Subcutaneous abdominal adipose tissue (tissue), 5 donors: Measurements from ENCODE around the gene OPRL1.

Experiments
- H3K27ac ChIP-seq: one replicate; pipeline ENCODE4 v1.7.0; 2013; ENCODE audit warnings: low read depth, mild to moderate bottlenecking, inconsistent platforms, low read length, moderate library complexity
- H3K27me3 ChIP-seq, 5 donors: one replicate each; pipeline ENCODE4 v1.7.0; 2013; ENCODE audit warnings: low read length in 5 of 5, inconsistent platforms in 1 of 5; ENCODE audit not compliant: control insufficient read depth in 5 of 5, insufficient read depth in 4 of 5
- H3K36me3 ChIP-seq, 5 donors: one replicate each; pipeline ENCODE4 v1.7.0; 2013; ENCODE audit warnings: low read length in 5 of 5; ENCODE audit not compliant: control insufficient read depth in 5 of 5, insufficient read depth in 5 of 5
- H3K4me1 ChIP-seq, 5 donors: one replicate each; pipeline ENCODE4 v1.7.0; 2013; ENCODE audit warnings: low read length in 5 of 5, mild to moderate bottlenecking in 3 of 5, moderate library complexity in 1 of 5; ENCODE audit not compliant: control insufficient read depth in 5 of 5, insufficient read depth in 5 of 5
- H3K4me3 ChIP-seq, 5 donors: one replicate each; pipeline ENCODE4 v1.7.0; 2013; ENCODE audit warnings: low read length in 5 of 5, low read depth in 1 of 5
- H3K9ac ChIP-seq, 5 donors: one replicate each; pipeline ENCODE4 v1.7.0; 2013; ENCODE audit warnings: low read length in 5 of 5, mild to moderate bottlenecking in 4 of 5, moderate library complexity in 3 of 5
- H3K9me3 ChIP-seq, 5 donors: one replicate each; pipeline ENCODE4 v1.7.0; 2013; ENCODE audit warnings: low read length in 5 of 5; ENCODE audit not compliant: control insufficient read depth in 5 of 5
- donor health status: healthy.
- donor health status: healthy.
- donor health status: healthy.
- donor health status: healthy.
- donor health status: healthy.

OPRL1 gene

GRCh38 chr20:64042054-64042781, 37.7 kb upstream of the OPRL1 start:
- H3K4me3 ChIP-seq: peak overlapping the region in 4 of 5 donors; percentile 43 to 65 (median 52)
- H3K27ac ChIP-seq: peak overlapping the region; percentile 65
- no peaks in the 10 kb centered on the region for H3K9me3 ChIP-seq
- peaks cover 32 to 53% (median 49%) of the 10 kb centered on the region in 5 donors for H3K27me3 ChIP-seq
- H3K36me3 ChIP-seq: peaks cover 0 to 6% (median 0%) of the 10 kb centered on the region in 5 donors
- peaks cover 3 to 78% (median 39%) of the 10 kb centered on the region in 5 donors for H3K4me1 ChIP-seq
- H3K9ac ChIP-seq: peak overlapping the region in 2 of 5 donors; percentile 39 to 63

DNA sequence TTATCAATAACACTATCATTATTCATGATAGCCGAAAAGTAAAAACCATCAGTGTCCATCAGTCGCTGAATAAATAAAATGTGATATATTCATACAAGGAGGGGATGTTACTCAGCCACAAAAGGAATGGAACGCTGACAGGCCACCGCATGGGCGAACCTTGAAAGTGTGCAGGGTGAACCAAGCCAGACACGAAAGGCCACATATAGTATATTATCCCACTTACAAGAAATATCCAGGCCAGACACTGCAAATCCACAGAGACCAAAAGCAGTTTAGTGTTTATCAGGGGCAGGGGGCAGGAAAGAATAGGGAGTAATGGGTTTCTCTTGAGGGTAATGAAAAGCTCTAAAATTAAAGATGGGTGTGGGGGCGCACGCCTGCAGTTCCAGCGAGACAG, 36.1 kb upstream of the OPRL1 start:
- Histone ChIP-seq H3K4me3 (peak overlapping the region in 1 of 5 donors; percentile 2), H3K4me1 (peaks cover 3 to 66% (median 36%) of the 10 kb centered on the region in 5 donors), H3K36me3 (peaks cover 0 to 6% (median 3%) of the 10 kb centered on the region in 5 donors), H3K9ac (no peak overlapping the region), H3K9me3 (no peaks in the 10 kb centered on the region), H3K27ac (no peak overlapping the region), H3K27me3 (peaks cover 40 to 60% (median 43%) of the 10 kb centered on the region in 5 donors)

- Histone ChIP-seq H3K27ac (peak overlapping the region; percentile 49), H3K36me3 (peaks cover 0 to 6% (median 3%) of the 10 kb centered on the region in 5 donors), H3K9ac (no peak overlapping the region), H3K4me3 (peak overlapping the region in 3 of 5 donors; percentile 15 to 76 (median 71)), H3K9me3 (no peaks in the 10 kb centered on the region), H3K4me1 (peaks cover 3 to 58% (median 28%) of the 10 kb centered on the region in 5 donors), H3K27me3 (peaks cover 37 to 57% (median 40%) of the 10 kb centered on the region in 5 donors)
These were observed 35.2 kb upstream of the OPRL1 start for GRCh38 chr20:64044484-64045247.

DNA sequence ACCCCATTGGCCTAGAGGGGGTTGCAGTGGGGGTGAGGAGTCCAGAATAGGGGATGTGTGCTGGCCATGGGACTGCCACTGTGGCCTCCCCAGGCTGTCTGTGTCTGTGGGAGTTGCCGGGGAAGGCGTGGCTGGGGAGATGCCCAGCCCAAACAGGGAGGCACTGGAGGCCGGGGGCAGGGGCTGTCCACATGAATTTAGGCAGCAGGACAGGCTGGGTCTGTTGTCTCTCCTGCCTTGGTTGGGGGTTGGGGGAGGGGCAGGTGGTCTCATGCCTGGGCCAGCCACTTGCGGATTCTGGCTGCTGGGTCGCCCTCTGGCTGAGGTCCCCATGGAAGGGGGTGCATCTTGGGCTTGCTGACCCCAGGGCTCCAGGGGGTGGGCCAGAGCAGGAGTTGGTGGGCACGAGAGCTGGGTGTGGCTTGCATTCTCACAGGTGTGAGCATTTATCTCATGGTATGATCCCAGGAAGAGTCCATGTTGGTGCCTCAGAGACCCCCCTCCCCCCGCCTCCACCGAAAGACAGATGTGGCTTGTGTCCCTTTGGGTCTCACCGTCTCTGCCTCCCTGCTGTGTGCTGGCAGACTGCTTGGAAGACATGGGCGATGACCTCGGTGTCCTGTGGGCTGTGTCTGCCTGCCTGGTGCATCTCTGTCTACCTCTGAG, 34.4 kb upstream of the OPRL1 start:
- peaks cover 3 to 57% (median 26%) of the 10 kb centered on the region in 5 donors for H3K4me1 ChIP-seq
- no peak overlapping the region for H3K9ac ChIP-seq
- no peaks in the 10 kb centered on the region for H3K9me3 ChIP-seq
- H3K27ac ChIP-seq: peak overlapping the region; percentile 5
- H3K36me3 ChIP-seq: peaks cover 0 to 6% (median 3%) of the 10 kb centered on the region in 5 donors
- peak overlapping the region in 3 of 5 donors; percentile 67 to 76 (median 71) for H3K4me3 ChIP-seq
- peaks cover 37 to 57% (median 42%) of the 10 kb centered on the region in 5 donors for H3K27me3 ChIP-seq

DNA sequence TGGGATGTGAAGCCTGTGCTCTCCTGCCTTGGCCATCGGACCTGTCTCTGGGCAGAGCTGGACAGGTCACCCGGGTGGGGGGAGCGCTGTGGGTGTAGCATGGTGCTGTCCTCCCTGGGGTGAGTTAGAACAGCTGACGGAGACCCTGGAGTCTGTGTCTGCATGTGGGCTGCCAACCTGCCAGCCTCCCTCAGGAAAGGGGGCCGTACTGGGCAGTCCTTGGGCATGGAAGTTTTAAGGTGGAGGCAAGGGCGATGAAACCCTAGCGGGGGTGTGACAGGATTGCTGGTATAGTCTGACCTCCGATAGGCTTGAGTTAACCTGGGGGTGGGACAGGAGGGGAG, 32.9 kb upstream of the OPRL1 start:
- H3K9me3 ChIP-seq: no peaks in the 10 kb centered on the region
- peak overlapping the region; percentile 46 for H3K27ac ChIP-seq
- peaks cover 31 to 54% (median 43%) of the 10 kb centered on the region in 5 donors for H3K27me3 ChIP-seq
- peaks cover 0 to 55% (median 13%) of the 10 kb centered on the region in 5 donors for H3K4me1 ChIP-seq
- peak overlapping the region in 4 of 5 donors; percentile 67 to 76 (median 70) for H3K4me3 ChIP-seq
- peak overlapping the region in 1 of 5 donors; percentile 60 for H3K9ac ChIP-seq
- peaks cover 0 to 6% (median 3%) of the 10 kb centered on the region in 5 donors for H3K36me3 ChIP-seq

GRCh38 chr20:64047968-64048401, 31.9 kb upstream of the OPRL1 start:
- Histone ChIP-seq H3K9ac (peak overlapping the region in 1 of 5 donors; percentile 48), H3K9me3 (no peaks in the 10 kb centered on the region), H3K27me3 (peaks cover 32 to 59% (median 45%) of the 10 kb centered on the region in 5 donors), H3K36me3 (peaks cover 0 to 6% (median 3%) of the 10 kb centered on the region in 5 donors), H3K4me3 (peak overlapping the region in 3 of 5 donors; percentile 67 to 76 (median 71)), H3K4me1 (peaks cover 0 to 60% (median 11%) of the 10 kb centered on the region in 5 donors), H3K27ac (no peak overlapping the region)

DNA sequence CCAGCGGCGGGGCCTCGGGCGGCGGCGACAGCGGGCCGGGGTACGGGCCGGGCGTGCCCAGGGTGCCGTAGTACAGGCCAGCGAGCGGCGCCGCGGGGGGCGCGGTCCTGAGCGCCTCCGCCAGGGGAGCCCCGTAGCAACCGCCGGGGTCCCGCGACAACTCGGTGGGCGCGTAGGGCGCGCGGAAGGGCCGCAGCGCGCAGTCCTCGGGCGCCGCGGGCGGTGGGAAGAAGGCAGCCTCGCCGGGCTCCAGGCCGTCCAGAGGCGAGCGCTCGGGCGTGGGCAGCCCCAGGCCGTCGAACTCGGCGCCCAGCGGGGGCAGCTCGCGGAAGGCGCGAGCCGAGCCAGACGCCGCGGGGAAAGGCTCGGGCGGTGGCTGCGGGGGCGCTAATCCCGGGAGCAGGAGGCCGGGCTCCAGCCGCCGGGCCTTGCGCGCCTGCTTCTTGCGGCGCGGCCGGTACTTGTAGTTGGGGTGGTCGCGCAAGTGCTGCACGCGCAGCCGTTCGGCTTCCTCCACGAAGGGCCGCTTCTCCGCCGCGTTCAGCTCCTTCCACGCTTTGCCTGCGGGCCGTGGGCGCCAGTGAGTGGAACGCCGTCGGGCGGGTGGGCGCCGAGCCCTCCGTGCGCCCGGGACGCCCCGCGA, 31.4 kb upstream of the OPRL1 start:
- Histone ChIP-seq H3K9me3 (no peaks in the 10 kb centered on the region), H3K27ac (no peak overlapping the region), H3K9ac (no peak overlapping the region), H3K4me1 (peaks cover 0 to 63% (median 13%) of the 10 kb centered on the region in 5 donors), H3K4me3 (peak overlapping the region in 3 of 5 donors; percentile 39 to 76 (median 67)), H3K36me3 (peaks cover 0 to 6% (median 3%) of the 10 kb centered on the region in 5 donors), H3K27me3 (peaks cover 37 to 64% (median 48%) of the 10 kb centered on the region in 5 donors)

DNA sequence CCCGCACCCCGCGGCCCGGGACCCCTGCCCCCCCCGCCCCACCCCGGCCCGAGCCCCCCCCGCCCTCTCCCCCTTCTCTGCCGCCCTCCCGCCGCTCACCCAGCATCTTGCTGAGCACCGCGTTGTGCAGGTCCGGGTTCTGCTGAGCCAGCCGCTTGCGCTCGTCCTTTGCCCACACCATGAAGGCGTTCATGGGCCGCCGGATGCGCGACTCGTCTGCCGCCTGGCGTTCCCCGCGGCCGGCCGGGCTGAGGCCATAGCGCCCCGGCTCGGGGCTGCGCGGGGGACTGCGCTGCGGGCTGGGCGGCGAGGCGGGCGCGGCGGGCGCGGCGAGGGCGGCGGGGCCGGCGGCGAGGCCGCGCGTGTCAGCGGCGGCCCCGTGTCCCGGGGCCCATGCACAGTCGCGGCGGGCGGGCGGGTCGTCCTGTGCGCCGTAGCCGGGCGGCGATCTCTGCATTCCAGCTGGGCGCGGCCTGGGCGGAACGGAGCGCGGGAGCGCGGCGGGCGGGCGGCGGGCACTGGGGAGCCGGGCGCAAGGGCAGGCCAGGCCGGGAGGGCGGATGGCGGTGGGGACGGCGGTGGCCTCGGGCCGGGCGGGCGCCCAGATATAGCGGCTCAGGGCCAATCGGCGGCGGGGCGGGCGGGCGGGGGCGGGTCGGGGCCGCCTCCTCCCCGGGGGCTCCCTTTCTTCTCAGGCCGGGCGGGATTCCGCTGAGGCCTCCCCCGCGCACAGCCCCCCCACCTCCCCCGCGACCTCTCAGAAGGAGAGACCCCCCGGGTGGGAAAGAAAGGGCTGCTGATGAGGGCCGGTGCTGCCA, 30.6 kb upstream of the OPRL1 start, which contains the start of gene SOX18:
TSS of gene SOX18 (minus strand) at position 580 of the 818 bp plus-strand sequence. CDS start at position 457, 123 bp downstream.
- peaks cover 0 to 64% (median 15%) of the 10 kb centered on the region in 5 donors for H3K4me1 ChIP-seq
- H3K27ac ChIP-seq: peak within 1 kb of the TSS; percentile 82
- H3K36me3 ChIP-seq: peaks cover 0 to 6% (median 3%) of the 10 kb centered on the region in 5 donors
- peaks cover 43 to 64% (median 55%) of the 10 kb centered on the region in 5 donors for H3K27me3 ChIP-seq
- peak within 1 kb of the TSS in 3 of 5 donors; percentile 1 to 69 (median 43) for H3K9ac ChIP-seq
- peak within 1 kb of the TSS in 3 of 5 donors; percentile 58 to 76 (median 67) for H3K4me3 ChIP-seq
- no peaks in the 10 kb centered on the region for H3K9me3 ChIP-seq
